Measurements from ENCODE around the gene DDIT4.

GRCh38 chr10:72297281-72297804 lies 23.6 kb downstream of the DDIT4 start:
- TF ChIP-seq POLR2A (IDR thresholded peaks at IDR 0.05; ENCODE audit: low read depth, low read length) (peak; percentile 84), POU2F2 (IDR thresholded peaks at IDR 0.05; ENCODE audit: low read depth, low read length) (peak; percentile 93), POLR2AphosphoS5 (IDR thresholded peaks at IDR 0.05; ENCODE audit: low read depth, low read length) (peak; percentile 90), PAX5 (IDR thresholded peaks at IDR 0.05; ENCODE audit: insufficient read depth, low read length, severe bottlenecking) (peak; percentile 77)
